ENCODE measurements around the gene ATP6V1A. TPM values are rescaled to one million over a fixed set of nuclear protein-coding genes. Genes with fewer than 3 reads are reported as not detected.
A peak's percentile ranks its signal among the peaks of the same experiment; 100 is the strongest.

Gene ATP6V1A
- total RNA-seq: 81.5 TPM

GRCh38 chr3:113746548-113747282 is at the start of gene ATP6V1A:
Gene ATP6V1A (plus strand): TSS chr3:113747035. CDS start chr3:113778754, 31,719 bp downstream.
- DNase-seq (ENCODE audit: low spot score): peak; percentile 92

- DNase-seq (ENCODE audit: low spot score): no peak
Measured at GRCh38 chr3:113697500-113698090, 49.2 kb upstream of the ATP6V1A start.

- DNase-seq (ENCODE audit: low spot score): no peak
Measured at GRCh38 chr3:113698213-113698742, 48.6 kb upstream of the ATP6V1A start.

GRCh38 chr3:113698956-113699355 is 47.9 kb upstream of the ATP6V1A start:
- no peak for DNase-seq (ENCODE audit: low spot score)

GRCh38 chr3:113707835-113708234 is 39.0 kb upstream of the ATP6V1A start:
- DNase-seq (ENCODE audit: low spot score): no peak

GRCh38 chr3:113712129-113712528 is 34.7 kb upstream of the ATP6V1A start:
- no peak for DNase-seq (ENCODE audit: low spot score)

GRCh38 chr3:113714702-113715101 is 32.1 kb upstream of the ATP6V1A start:
- DNase-seq (ENCODE audit: low spot score): no peak

- no peak for DNase-seq (ENCODE audit: low spot score)
Measured at GRCh38 chr3:113717308-113717707, 29.5 kb upstream of the ATP6V1A start.

GRCh38 chr3:113717818-113718217 is 29.0 kb upstream of the ATP6V1A start:
- DNase-seq (ENCODE audit: low spot score): no peak

GRCh38 chr3:113719294-113719693 is 27.5 kb upstream of the ATP6V1A start:
- no peak for DNase-seq (ENCODE audit: low spot score)

- DNase-seq (ENCODE audit: low spot score): no peak
Measured at GRCh38 chr3:113719758-113720157, 27.1 kb upstream of the ATP6V1A start.

- DNase-seq (ENCODE audit: low spot score): no peak
Measured at GRCh38 chr3:113721636-113722035, 25.2 kb upstream of the ATP6V1A start.

GRCh38 chr3:113728661-113729060 is 18.2 kb upstream of the ATP6V1A start:
- no peak for DNase-seq (ENCODE audit: low spot score)

- DNase-seq (ENCODE audit: low spot score): no peak
Measured at GRCh38 chr3:113730550-113730949, 16.3 kb upstream of the ATP6V1A start.

GRCh38 chr3:113731694-113732093 is 15.1 kb upstream of the ATP6V1A start:
- no peak for DNase-seq (ENCODE audit: low spot score)

GRCh38 chr3:113736548-113737089 is 10.2 kb upstream of the ATP6V1A start:
- no peak for DNase-seq (ENCODE audit: low spot score)

GRCh38 chr3:113741086-113741485 is 5.7 kb upstream of the ATP6V1A start:
- DNase-seq (ENCODE audit: low spot score): no peak

GRCh38 chr3:113741620-113742019 is 5.2 kb upstream of the ATP6V1A start:
- DNase-seq (ENCODE audit: low spot score): no peak

GRCh38 chr3:113743006-113743630 is 3.7 kb upstream of the ATP6V1A start:
- no peak for DNase-seq (ENCODE audit: low spot score)

- peak; percentile 84 for DNase-seq (ENCODE audit: low spot score)
Measured at GRCh38 chr3:113744941-113745755, 1.7 kb upstream of the ATP6V1A start.

- DNase-seq (ENCODE audit: low spot score): peak; percentile 95
Measured at GRCh38 chr3:113745756-113746547, 883 bp upstream of the ATP6V1A start, which contains the start of gene NAA50. Gene NAA50 (minus strand): TSS chr3:113746249. CDS start chr3:113745949, 300 bp downstream.
